HepG2 (cell line): Measurements from ENCODE around the gene IL21R. TPM values are rescaled to one million over a fixed set of nuclear protein-coding genes. Genes with fewer than 3 reads are reported as not detected.
A peak's percentile ranks its signal among the peaks of the same experiment; 100 is the strongest.

Source experiments
- HOXA3 ChIP-seq: sonication (generic); formaldehyde crosslinking; IDR thresholded peaks from 2 replicates; pipeline ENCODE4 v1.5.0; 2020; ENCODE audit warnings: missing genetic modification reagents
- KDM3A ChIP-seq: IDR thresholded peaks from 2 replicates; pipeline ENCODE4 v1.6.1; 2018; ENCODE audit warnings: low read depth, missing compliant biosample characterization
- KLF6 ChIP-seq: IDR thresholded peaks from 2 replicates; pipeline ENCODE4 v1.8.0; 2016; ENCODE audit warnings: missing biosample characterization, missing genetic modification reagents
- MAZ ChIP-seq, 2 experiments: sonication (generic) in 1 of 2; formaldehyde crosslinking in 1 of 2; IDR thresholded peaks; 2 replicates each; pipeline versions ENCODE4 v1.5.0 to v1.6.1; 2012 to 2020; ENCODE audit warnings: low read depth in 2 of 2, mild to moderate bottlenecking in 2 of 2, borderline replicate concordance in 1 of 2, improper control_type of control experiment in 1 of 2, low read length in 1 of 2, missing genetic modification reagents in 1 of 2, moderate library complexity in 1 of 2
- THAP11 ChIP-seq: IDR thresholded peaks from 2 replicates; pipeline ENCODE4 v1.6.1; 2016; ENCODE audit warnings: missing biosample characterization, missing genetic modification reagents
- ZNF329 ChIP-seq: sonication (generic); formaldehyde crosslinking; IDR thresholded peaks from 2 replicates; pipeline ENCODE4 v1.9.0; 2021; ENCODE audit warnings: low read depth, mild to moderate bottlenecking, missing genetic modification reagents
- polyA plus RNA-seq, 8 experiments: library from polyadenylated mRNA; depleted of rRNA in 3 of 8; stranded (reverse) in 7 of 8; unstranded in 1 of 8; fragments of >200 nt; fragmentation: Illumina TruSeq in 4 of 8; extraction: Trizol in 4 of 8; gene quantifications; 2 replicates each; pipeline versions ENCODE4 v1.2.1 to v1.2.3, GENCODE V29; 2011 to 2016; ENCODE audit warnings: low read depth in 4 of 8, missing spikeins in 1 of 8, mixed read lengths in 1 of 8; ENCODE audit not compliant: insufficient read depth in 1 of 8
- total RNA-seq, 5 experiments: library from RNA; depleted of rRNA; stranded (reverse); fragments of >200 nt; fragmentation: Illumina TruSeq; extraction: Trizol; gene quantifications; 2 replicates each; pipeline ENCODE4 v1.2.3, GENCODE V29; 2016; ENCODE audit warnings: low read depth in 1 of 5
- TF ChIP-seq, protein P1 (sequence below): sonication (generic); formaldehyde crosslinking; IDR thresholded peaks from one replicate; pipeline ENCODE4 v1.5.1; 2020; ENCODE audit warnings: mild to moderate bottlenecking, missing genetic modification reagents; ENCODE audit errors: not compliant biosample characterization
- TF ChIP-seq, protein P2 (sequence below): sonication (generic); formaldehyde crosslinking; IDR thresholded peaks from 2 replicates; pipeline ENCODE4 v1.4.0; 2020; ENCODE audit warnings: missing genetic modification reagents
- TF ChIP-seq, protein P3 (sequence below): IDR thresholded peaks from 2 replicates; pipeline ENCODE4 v1.6.1; 2012; ENCODE audit warnings: inconsistent platforms

IL21R gene
- total and polyA plus RNA-seq, 2 of the 13 experiments (the other 11 are each of a cell fraction or from before 2014, with no cell fraction given), result 0.49 to 0.64 TPM

DNA sequence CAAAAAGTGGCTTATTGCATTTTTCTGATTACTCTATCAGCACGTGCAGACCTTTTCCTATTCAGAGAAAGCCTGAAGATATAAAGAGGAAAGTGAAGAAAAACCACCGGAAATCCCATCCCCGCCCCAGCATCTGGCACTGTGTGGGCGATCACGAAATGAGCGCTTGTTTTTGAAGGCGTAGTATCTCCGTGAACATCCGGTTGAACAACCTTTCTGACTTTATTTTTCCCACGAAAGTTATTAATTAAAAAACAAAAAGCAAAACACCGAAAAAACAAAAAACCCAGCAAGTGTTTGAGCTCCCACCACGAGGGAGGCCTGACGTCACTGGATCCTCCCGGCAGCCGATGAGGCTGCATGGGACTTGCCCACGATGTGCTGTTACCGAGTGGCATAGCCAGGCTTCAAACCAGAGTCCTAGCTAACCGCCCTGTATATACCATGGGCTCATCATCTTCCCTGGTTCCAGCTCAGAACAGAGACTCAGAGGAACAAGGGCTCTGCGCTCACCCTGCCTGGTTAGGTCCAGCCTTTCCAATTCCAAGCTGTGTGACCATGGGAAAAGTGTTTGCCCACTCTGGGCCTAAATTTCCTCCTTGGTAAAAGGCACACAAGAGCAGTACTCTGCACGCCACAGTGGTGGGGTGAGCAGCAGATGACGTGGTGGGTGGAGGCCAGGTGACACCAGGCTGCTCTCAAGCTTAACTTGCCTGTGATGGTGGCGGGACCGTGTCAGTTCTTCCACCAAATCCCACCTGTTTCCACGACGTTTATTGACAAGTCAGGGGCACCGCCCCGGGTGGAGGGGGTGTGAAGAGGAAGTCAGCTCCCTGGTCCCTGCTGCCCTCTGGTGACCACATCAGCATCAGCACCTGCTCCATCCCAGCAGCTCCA, 34.3 kb upstream of the IL21R start (continued):
- TF ChIP-seq, protein P1, sequence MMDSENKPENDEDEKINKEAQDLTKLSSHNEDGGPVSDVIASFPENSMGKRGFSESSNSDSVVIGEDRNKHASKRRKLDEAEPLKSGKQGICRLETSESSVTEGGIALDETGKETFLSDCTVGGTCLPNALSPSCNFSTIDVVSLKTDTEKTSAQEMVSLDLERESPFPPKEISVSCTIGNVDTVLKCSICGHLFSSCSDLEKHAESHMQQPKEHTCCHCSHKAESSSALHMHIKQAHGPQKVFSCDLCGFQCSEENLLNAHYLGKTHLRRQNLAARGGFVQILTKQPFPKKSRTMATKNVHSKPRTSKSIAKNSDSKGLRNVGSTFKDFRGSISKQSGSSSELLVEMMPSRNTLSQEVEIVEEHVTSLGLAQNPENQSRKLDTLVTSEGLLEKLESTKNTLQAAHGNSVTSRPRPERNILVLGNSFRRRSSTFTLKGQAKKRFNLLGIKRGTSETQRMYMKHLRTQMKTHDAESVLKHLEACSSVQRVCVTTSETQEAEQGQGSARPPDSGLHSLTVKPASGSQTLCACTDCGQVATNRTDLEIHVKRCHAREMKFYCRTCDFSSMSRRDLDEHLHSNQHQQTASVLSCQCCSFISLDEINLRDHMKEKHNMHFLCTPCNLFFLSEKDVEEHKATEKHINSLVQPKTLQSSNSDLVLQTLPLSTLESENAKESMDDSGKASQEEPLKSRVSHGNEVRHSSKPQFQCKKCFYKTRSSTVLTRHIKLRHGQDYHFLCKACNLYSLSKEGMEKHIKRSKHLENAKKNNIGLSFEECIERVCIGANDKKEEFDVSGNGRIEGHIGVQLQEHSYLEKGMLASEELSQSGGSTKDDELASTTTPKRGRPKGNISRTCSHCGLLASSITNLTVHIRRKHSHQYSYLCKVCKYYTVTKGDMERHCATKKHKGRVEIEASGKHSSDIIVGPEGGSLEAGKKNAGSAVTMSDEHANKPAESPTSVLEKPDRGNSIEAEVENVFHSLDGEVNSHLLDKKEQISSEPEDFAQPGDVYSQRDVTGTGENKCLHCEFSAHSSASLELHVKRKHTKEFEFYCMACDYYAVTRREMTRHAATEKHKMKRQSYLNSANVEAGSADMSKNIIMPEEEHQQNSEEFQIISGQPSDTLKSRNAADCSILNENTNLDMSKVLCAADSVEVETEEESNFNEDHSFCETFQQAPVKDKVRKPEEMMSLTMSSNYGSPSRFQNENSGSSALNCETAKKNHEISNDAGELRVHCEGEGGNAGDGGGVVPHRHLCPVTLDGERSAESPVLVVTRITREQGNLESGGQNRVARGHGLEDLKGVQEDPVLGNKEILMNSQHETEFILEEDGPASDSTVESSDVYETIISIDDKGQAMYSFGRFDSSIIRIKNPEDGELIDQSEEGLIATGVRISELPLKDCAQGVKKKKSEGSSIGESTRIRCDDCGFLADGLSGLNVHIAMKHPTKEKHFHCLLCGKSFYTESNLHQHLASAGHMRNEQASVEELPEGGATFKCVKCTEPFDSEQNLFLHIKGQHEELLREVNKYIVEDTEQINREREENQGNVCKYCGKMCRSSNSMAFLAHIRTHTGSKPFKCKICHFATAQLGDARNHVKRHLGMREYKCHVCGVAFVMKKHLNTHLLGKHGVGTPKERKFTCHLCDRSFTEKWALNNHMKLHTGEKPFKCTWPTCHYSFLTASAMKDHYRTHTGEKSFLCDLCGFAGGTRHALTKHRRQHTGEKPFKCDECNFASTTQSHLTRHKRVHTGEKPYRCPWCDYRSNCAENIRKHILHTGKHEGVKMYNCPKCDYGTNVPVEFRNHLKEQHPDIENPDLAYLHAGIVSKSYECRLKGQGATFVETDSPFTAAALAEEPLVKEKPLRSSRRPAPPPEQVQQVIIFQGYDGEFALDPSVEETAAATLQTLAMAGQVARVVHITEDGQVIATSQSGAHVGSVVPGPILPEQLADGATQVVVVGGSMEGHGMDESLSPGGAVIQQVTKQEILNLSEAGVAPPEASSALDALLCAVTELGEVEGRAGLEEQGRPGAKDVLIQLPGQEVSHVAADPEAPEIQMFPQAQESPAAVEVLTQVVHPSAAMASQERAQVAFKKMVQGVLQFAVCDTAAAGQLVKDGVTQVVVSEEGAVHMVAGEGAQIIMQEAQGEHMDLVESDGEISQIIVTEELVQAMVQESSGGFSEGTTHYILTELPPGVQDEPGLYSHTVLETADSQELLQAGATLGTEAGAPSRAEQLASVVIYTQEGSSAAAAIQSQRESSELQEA (CRISPR knock-in tag), result peak; percentile 27
- TF ChIP-seq KDM3A (CRISPR knock-in tag) (0 out of 2 replicates have a peak, but pooled peaks have one; percentile 41), HOXA3 (CRISPR knock-in tag) (peak; percentile 22; the same call in 1 of the 2 replicates), THAP11 (CRISPR knock-in tag) (peak; percentile 40; the same call in 1 of the 2 replicates), MAZ (IDR thresholded peaks at IDR 0.05; ENCODE audit: borderline replicate concordance, low read depth, low read length) (peak; percentile 46; the same call in 1 of the 2 replicates), MAZ (CRISPR knock-in tag; IDR thresholded peaks at IDR 0.05; ENCODE audit: low read depth) (peak; percentile 61; the same call in 1 of the 2 replicates), ZNF329 (no peak), KLF6 (peak; percentile 46; the same call in 1 of the 2 replicates)
- TF ChIP-seq, protein P2, sequence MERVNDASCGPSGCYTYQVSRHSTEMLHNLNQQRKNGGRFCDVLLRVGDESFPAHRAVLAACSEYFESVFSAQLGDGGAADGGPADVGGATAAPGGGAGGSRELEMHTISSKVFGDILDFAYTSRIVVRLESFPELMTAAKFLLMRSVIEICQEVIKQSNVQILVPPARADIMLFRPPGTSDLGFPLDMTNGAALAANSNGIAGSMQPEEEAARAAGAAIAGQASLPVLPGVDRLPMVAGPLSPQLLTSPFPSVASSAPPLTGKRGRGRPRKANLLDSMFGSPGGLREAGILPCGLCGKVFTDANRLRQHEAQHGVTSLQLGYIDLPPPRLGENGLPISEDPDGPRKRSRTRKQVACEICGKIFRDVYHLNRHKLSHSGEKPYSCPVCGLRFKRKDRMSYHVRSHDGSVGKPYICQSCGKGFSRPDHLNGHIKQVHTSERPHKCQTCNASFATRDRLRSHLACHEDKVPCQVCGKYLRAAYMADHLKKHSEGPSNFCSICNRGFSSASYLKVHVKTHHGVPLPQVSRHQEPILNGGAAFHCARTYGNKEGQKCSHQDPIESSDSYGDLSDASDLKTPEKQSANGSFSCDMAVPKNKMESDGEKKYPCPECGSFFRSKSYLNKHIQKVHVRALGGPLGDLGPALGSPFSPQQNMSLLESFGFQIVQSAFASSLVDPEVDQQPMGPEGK (CRISPR knock-in tag), result peak; percentile 82
- TF ChIP-seq, protein P3, sequence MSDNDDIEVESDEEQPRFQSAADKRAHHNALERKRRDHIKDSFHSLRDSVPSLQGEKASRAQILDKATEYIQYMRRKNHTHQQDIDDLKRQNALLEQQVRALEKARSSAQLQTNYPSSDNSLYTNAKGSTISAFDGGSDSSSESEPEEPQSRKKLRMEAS, result peak; percentile 42; the same call in 1 of the 2 replicates
